Upper lobe of right lung (tissue), 1 donor: ENCODE results near the gene PACSIN1. TPM values are rescaled to one million over a fixed set of nuclear protein-coding genes. Genes with fewer than 3 reads are reported as not detected.

Source experiments
- ATAC-seq: fragments of 200-7000 bp; cut with Tn5 transposase; one replicate; pipeline ENCODE4 v1.9.1; 2020; ENCODE audit warnings: mild to moderate bottlenecking, moderate library complexity
- DNase-seq: peaks from one replicate; pipeline ENCODE4 v3.0.0-alpha.2; 2020
- H3K27ac ChIP-seq: fragments of 200-600 bp; one replicate; pipeline ENCODE4 v1.8.0; 2022
- H3K27me3 ChIP-seq: fragments of 200-600 bp; one replicate; pipeline ENCODE4 v1.8.0; 2022; ENCODE audit warnings: mild to moderate bottlenecking
- H3K36me3 ChIP-seq: fragments of 200-600 bp; one replicate; pipeline ENCODE4 v1.8.0; 2022
- H3K4me1 ChIP-seq: fragments of 200-600 bp; one replicate; pipeline ENCODE4 v1.8.0; 2022
- H3K4me3 ChIP-seq: fragments of 200-600 bp; one replicate; pipeline ENCODE4 v1.8.0; 2022; ENCODE audit warnings: mild to moderate bottlenecking
- H3K9me3 ChIP-seq: fragments of 200-600 bp; one replicate; pipeline ENCODE4 v1.8.0; 2022
- CTCF ChIP-seq: fragments of 200-600 bp; IDR thresholded peaks from one replicate; pipeline ENCODE4 v1.8.0; 2022; ENCODE audit warnings: antibody characterized with exemption
- intact Hi-C: fragments of 100-400 bp; cut with DNase I; formaldehyde crosslinking; loops from one replicate; pipeline ENCODE4 v1.11.0; 2022
- total RNA-seq: library from RNA; stranded (reverse); fragmentation: NEBNext Ultra II Directional; extraction: Animal tissue kit (Norgen Biotek cat#: 25700); gene quantifications from one replicate; pipeline ENCODE4 v1.2.1, GENCODE V29; 2021
- donor health status: DM: no; HTN: yes; CAD: no; lungs with severe emphysema.

PACSIN1 gene
- total RNA-seq, 1 donor from 2014 or later: not detected

- intact Hi-C loops: no loop called here
- Histone ChIP-seq H3K9me3 (no peaks in the 10 kb centered on the region), H3K4me1 (peaks cover 3% of the 10 kb centered on the region), H3K36me3 (no peaks in the 10 kb centered on the region), H3K4me3 (no peak overlapping the region), H3K27ac (no peak overlapping the region), H3K27me3 (no peaks in the 10 kb centered on the region)
- DNase-seq (no peak), ATAC-seq (no peak)
- no peak for TF ChIP-seq CTCF
Measured at GRCh38 chr6:34530753-34531365, 65.0 kb downstream of the PACSIN1 start.

GRCh38 chr6:34531580-34532201 lies 65.8 kb downstream of the PACSIN1 start:
- peaks cover 3% of the 10 kb centered on the region for H3K4me1 ChIP-seq
- intact Hi-C loops: no loop called here
- no peaks in the 10 kb centered on the region for H3K36me3 ChIP-seq
- H3K4me3 ChIP-seq: no peak overlapping the region
- DNase-seq: no peak
- no peak for ATAC-seq
- no peaks in the 10 kb centered on the region for H3K27me3 ChIP-seq
- no peak for TF ChIP-seq CTCF
- no peaks in the 10 kb centered on the region for H3K9me3 ChIP-seq
- no peak overlapping the region for H3K27ac ChIP-seq

GRCh38 chr6:34532230-34532629 lies 66.4 kb downstream of the PACSIN1 start:
- H3K4me1 ChIP-seq: peaks cover 3% of the 10 kb centered on the region
- H3K36me3 ChIP-seq: no peaks in the 10 kb centered on the region
- DNase-seq: no peak
- no peak for ATAC-seq
- H3K9me3 ChIP-seq: no peaks in the 10 kb centered on the region
- TF ChIP-seq CTCF: no peak
- no peak overlapping the region for H3K4me3 ChIP-seq
- H3K27ac ChIP-seq: no peak overlapping the region
- intact Hi-C loops: no loop called here
- no peaks in the 10 kb centered on the region for H3K27me3 ChIP-seq

- Histone ChIP-seq H3K9me3 (no peaks in the 10 kb centered on the region), H3K27ac (no peak overlapping the region), H3K36me3 (no peaks in the 10 kb centered on the region), H3K4me3 (no peak overlapping the region), H3K27me3 (no peaks in the 10 kb centered on the region), H3K4me1 (no peaks in the 10 kb centered on the region)
- no peak for TF ChIP-seq CTCF
- ATAC-seq (no peak), DNase-seq (no peak)
- intact Hi-C loops: no loop called here
Measured at GRCh38 chr6:34534146-34534545, 68.3 kb downstream of the PACSIN1 start.

- ATAC-seq: no peak
- intact Hi-C loops: no loop called here
Measured at GRCh38 chr6:34534656-34535055, 68.8 kb downstream of the PACSIN1 start.

More at GRCh38 chr6:34534656-34535055, 68.8 kb downstream of the PACSIN1 start:
- no peak for TF ChIP-seq CTCF
- no peaks in the 10 kb centered on the region for H3K9me3 ChIP-seq
- no peak for DNase-seq
- H3K27ac ChIP-seq: no peak overlapping the region
- H3K4me1 ChIP-seq: no peaks in the 10 kb centered on the region
- H3K36me3 ChIP-seq: no peaks in the 10 kb centered on the region
- no peak overlapping the region for H3K4me3 ChIP-seq
- H3K27me3 ChIP-seq: no peaks in the 10 kb centered on the region
